HG03175 (cell line): Measurements from ENCODE around the gene MAPK12.
"Not testable (repeated sequence)": the region's sequence is repeated elsewhere in the genome, so short reads cannot be mapped to it uniquely, and the experiment has no call there.

Experiments used
- ATAC-seq: cut with Tn5 transposase; IDR thresholded peaks from one replicate; pipeline ENCODE4 v1.9.1; 2021; ENCODE audit warnings: mild to moderate bottlenecking, moderate library complexity; ENCODE audit not compliant: unreplicated experiment

Gene MAPK12

GRCh38 chr22:50217543-50218152, 43.8 kb downstream of the MAPK12 start:
- no peak for ATAC-seq

- ATAC-seq = no peak
Measured at GRCh38 chr22:50216684-50217520, 44.6 kb downstream of the MAPK12 start.

- no peak for ATAC-seq
Measured at GRCh38 chr22:50216055-50216683, 45.3 kb downstream of the MAPK12 start.

- ATAC-seq = no peak
Measured at GRCh38 chr22:50215297-50216054, 46.0 kb downstream of the MAPK12 start.

- ATAC-seq = no peak
Measured at GRCh38 chr22:50213263-50213662, 48.2 kb downstream of the MAPK12 start.

- no peak for ATAC-seq
Measured at GRCh38 chr22:50211147-50211546, 50.3 kb downstream of the MAPK12 start.

- no peak for ATAC-seq
Measured at GRCh38 chr22:50210378-50211139, 50.9 kb downstream of the MAPK12 start.

- ATAC-seq = no peak
Measured at GRCh38 chr22:50209893-50210292, 51.6 kb downstream of the MAPK12 start.

- no peak for ATAC-seq
Measured at GRCh38 chr22:50208939-50209892, 52.3 kb downstream of the MAPK12 start.

GRCh38 chr22:50208430-50208938, 53.0 kb downstream of the MAPK12 start:
- no peak for ATAC-seq

GRCh38 chr22:50207383-50208140, 53.9 kb downstream of the MAPK12 start:
- ATAC-seq = no peak

GRCh38 chr22:50206599-50206998, 54.9 kb downstream of the MAPK12 start:
- no peak for ATAC-seq

- ATAC-seq = no peak
Measured at GRCh38 chr22:50205781-50206569, 55.5 kb downstream of the MAPK12 start.

- ATAC-seq = not testable (repeated sequence)
Measured at GRCh38 chr22:50204998-50205397, 56.5 kb downstream of the MAPK12 start.

- ATAC-seq = no peak
Measured at GRCh38 chr22:50204571-50204970, 56.9 kb downstream of the MAPK12 start.

- no peak for ATAC-seq
Measured at GRCh38 chr22:50203288-50203687, 58.2 kb downstream of the MAPK12 start.
